H1 (cell line): ENCODE measurements around the gene KIF26B. TPM values are rescaled to one million over a fixed set of nuclear protein-coding genes. Genes with fewer than 3 reads are reported as not detected.

ENCODE experiments used
- EGR1 ChIP-seq: IDR thresholded peaks from 2 replicates; pipeline ENCODE4 v1.6.1; 2011; ENCODE audit warnings: low read depth, low read length, borderline replicate concordance
- KDM5A ChIP-seq: fragments of 200-600 bp; IDR thresholded peaks from 2 replicates; pipeline ENCODE4 v1.7.1; 2012; ENCODE audit warnings: mild to moderate bottlenecking, low read length, inconsistent platforms, mixed read lengths
- SUZ12 ChIP-seq: fragments of 200-600 bp; sonication (generic); IDR thresholded peaks from 2 replicates; pipeline ENCODE4 v1.6.1; 2012; ENCODE audit warnings: mild to moderate bottlenecking, inconsistent platforms, low read length, moderate library complexity, mixed read lengths
- ZNF274 ChIP-seq: IDR thresholded peaks from 2 replicates; pipeline ENCODE4 v1.7.0; 2012; ENCODE audit warnings: low read length, borderline replicate concordance; ENCODE audit errors: extremely low read depth
- polyA plus RNA-seq, 7 experiments: library from polyadenylated mRNA; depleted of rRNA in 3 of 7; stranded (reverse) in 5 of 7; unstranded in 2 of 7; fragments of >200 nt in 5 of 7; fragments of 200-250 nt in 2 of 7; gene quantifications; 1 replicate in 5 of 7; 2 replicates in 1 of 7; 4 replicates in 1 of 7; pipeline versions ENCODE4 v1.2.1 to v1.2.3, GENCODE V29; 2011 to 2013; ENCODE audit warnings: missing spikeins in 2 of 7, mixed read lengths in 2 of 7
- total RNA-seq: library from RNA; stranded (reverse); fragmentation: NEBNext Ultra II Directional; extraction: Animal tissue kit (Norgen Biotek cat#: 25700); gene quantifications from 2 replicates; pipeline ENCODE4 v1.2.1, GENCODE V29; 2021
- TF ChIP-seq, protein P1 (sequence below), 3 experiments: IDR thresholded peaks; 1 replicate in 2 of 3; 2 replicates in 1 of 3; pipeline versions ENCODE4 v1.5.1 to v1.6.1; 2011; ENCODE audit warnings: low read length in 3 of 3, mild to moderate bottlenecking in 3 of 3, inconsistent platforms in 2 of 3, low read depth in 1 of 3, moderate library complexity in 1 of 3; ENCODE audit not compliant: insufficient read depth in 1 of 3; ENCODE audit errors: control extremely low read depth in 1 of 3

Gene KIF26B
- total and polyA plus RNA-seq, 2 of the 8 experiments (the other 6 are each of a cell fraction or from before 2014, with no cell fraction given), result 0.06 to 0.28 TPM

- TF ChIP-seq SUZ12 (no peak), ZNF274 (no peak), KDM5A (no peak), EGR1 (no peak)
- TF ChIP-seq, protein P1, sequence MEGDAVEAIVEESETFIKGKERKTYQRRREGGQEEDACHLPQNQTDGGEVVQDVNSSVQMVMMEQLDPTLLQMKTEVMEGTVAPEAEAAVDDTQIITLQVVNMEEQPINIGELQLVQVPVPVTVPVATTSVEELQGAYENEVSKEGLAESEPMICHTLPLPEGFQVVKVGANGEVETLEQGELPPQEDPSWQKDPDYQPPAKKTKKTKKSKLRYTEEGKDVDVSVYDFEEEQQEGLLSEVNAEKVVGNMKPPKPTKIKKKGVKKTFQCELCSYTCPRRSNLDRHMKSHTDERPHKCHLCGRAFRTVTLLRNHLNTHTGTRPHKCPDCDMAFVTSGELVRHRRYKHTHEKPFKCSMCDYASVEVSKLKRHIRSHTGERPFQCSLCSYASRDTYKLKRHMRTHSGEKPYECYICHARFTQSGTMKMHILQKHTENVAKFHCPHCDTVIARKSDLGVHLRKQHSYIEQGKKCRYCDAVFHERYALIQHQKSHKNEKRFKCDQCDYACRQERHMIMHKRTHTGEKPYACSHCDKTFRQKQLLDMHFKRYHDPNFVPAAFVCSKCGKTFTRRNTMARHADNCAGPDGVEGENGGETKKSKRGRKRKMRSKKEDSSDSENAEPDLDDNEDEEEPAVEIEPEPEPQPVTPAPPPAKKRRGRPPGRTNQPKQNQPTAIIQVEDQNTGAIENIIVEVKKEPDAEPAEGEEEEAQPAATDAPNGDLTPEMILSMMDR (IDR thresholded peaks at IDR 0.05; ENCODE audit: control extremely low read depth in 1 of 3, insufficient read depth in 1 of 3, low read depth in 1 of 3, low read length in 3 of 3), result no peak
These were observed 545.8 kb downstream of the KIF26B start (continued) for GRCh38 chr1:245700631-245701030.
